ENCODE measurements around the gene SND1. TPM values are rescaled to one million over a fixed set of nuclear protein-coding genes. Genes with fewer than 3 reads are reported as not detected.

SND1 gene
- total and polyA plus RNA-seq, 2 donors: 55.1 to 104 TPM

- Histone ChIP-seq H3K4me3 (ENCODE audit: low read length in 2 of 2) (no peak overlapping the region), H3K27me3 (ENCODE audit: control insufficient read depth in 2 of 2, insufficient read depth in 1 of 2, low read length in 1 of 2) (no peaks in the 10 kb centered on the region), H3K9me3 (ENCODE audit: control insufficient read depth in 2 of 2, insufficient read depth in 1 of 2, low read length in 1 of 2) (no peaks in the 10 kb centered on the region), H3K4me1 (ENCODE audit: control insufficient read depth in 2 of 2, insufficient read depth in 2 of 2, low read length in 2 of 2) (peaks cover 21 to 41% of the 10 kb centered on the region in 2 donors), H3K27ac (ENCODE audit: low read depth in 1 of 2, low read length in 1 of 2) (no peak overlapping the region), H3K36me3 (ENCODE audit: control insufficient read depth in 2 of 2, insufficient read depth in 2 of 2, low read length in 1 of 2) (peaks cover 0 to 3% of the 10 kb centered on the region in 2 donors)
- DNase-seq (ENCODE audit: low read depth in 6 of 9, low spot score in 9 of 9): no peak
- 86% methylated on average over 1 of the region's 1 CpG for WGBS
These were observed 405.9 kb downstream of the SND1 start for GRCh38 chr7:128057909-128058308.

GRCh38 chr7:128059143-128059988 lies 407.4 kb downstream of the SND1 start:
- H3K27ac ChIP-seq (ENCODE audit: low read depth in 1 of 2, low read length in 1 of 2): peak overlapping the region; percentile 55 to 76
- peaks cover 18 to 38% of the 10 kb centered on the region in 2 donors for H3K4me1 ChIP-seq (ENCODE audit: control insufficient read depth in 2 of 2, insufficient read depth in 2 of 2, low read length in 2 of 2)
- no peaks in the 10 kb centered on the region for H3K27me3 ChIP-seq (ENCODE audit: control insufficient read depth in 2 of 2, insufficient read depth in 1 of 2, low read length in 1 of 2)
- H3K4me3 ChIP-seq (ENCODE audit: low read length in 2 of 2): no peak overlapping the region
- H3K9me3 ChIP-seq (ENCODE audit: control insufficient read depth in 2 of 2, insufficient read depth in 1 of 2, low read length in 1 of 2): no peaks in the 10 kb centered on the region
- DNase-seq (ENCODE audit: low read depth in 6 of 9, low spot score in 9 of 9): peak; percentile 26 to 89 (median 69)
- WGBS: 66% methylated on average over 7 of the region's 7 CpGs
- peaks cover 3 to 5% of the 10 kb centered on the region in 2 donors for H3K36me3 ChIP-seq (ENCODE audit: control insufficient read depth in 2 of 2, insufficient read depth in 2 of 2, low read length in 1 of 2)

- Histone ChIP-seq H3K27ac (ENCODE audit: low read depth in 1 of 2, low read length in 1 of 2) (peak overlapping the region in 1 of 2 donors; percentile 46), H3K4me1 (ENCODE audit: control insufficient read depth in 2 of 2, insufficient read depth in 2 of 2, low read length in 2 of 2) (peaks cover 18 to 38% of the 10 kb centered on the region in 2 donors), H3K9me3 (ENCODE audit: control insufficient read depth in 2 of 2, insufficient read depth in 1 of 2, low read length in 1 of 2) (no peaks in the 10 kb centered on the region), H3K4me3 (ENCODE audit: low read length in 2 of 2) (no peak overlapping the region), H3K27me3 (ENCODE audit: control insufficient read depth in 2 of 2, insufficient read depth in 1 of 2, low read length in 1 of 2) (no peaks in the 10 kb centered on the region), H3K36me3 (ENCODE audit: control insufficient read depth in 2 of 2, insufficient read depth in 2 of 2, low read length in 1 of 2) (peaks cover 3 to 5% of the 10 kb centered on the region in 2 donors)
- no peak for DNase-seq (ENCODE audit: low read depth in 6 of 9, low spot score in 9 of 9)
- WGBS: 96% methylated on average over 3 of the region's 3 CpGs
These were observed 408.0 kb downstream of the SND1 start for GRCh38 chr7:128060018-128060417.

GRCh38 chr7:128063088-128063487 lies 411.1 kb downstream of the SND1 start:
- H3K4me1 ChIP-seq (ENCODE audit: control insufficient read depth in 2 of 2, insufficient read depth in 2 of 2, low read length in 2 of 2): peaks cover 18 to 42% of the 10 kb centered on the region in 2 donors
- H3K27me3 ChIP-seq (ENCODE audit: control insufficient read depth in 2 of 2, insufficient read depth in 1 of 2, low read length in 1 of 2): no peaks in the 10 kb centered on the region
- no peak overlapping the region for H3K4me3 ChIP-seq (ENCODE audit: low read length in 2 of 2)
- peaks cover 3 to 5% of the 10 kb centered on the region in 2 donors for H3K36me3 ChIP-seq (ENCODE audit: control insufficient read depth in 2 of 2, insufficient read depth in 2 of 2, low read length in 1 of 2)
- H3K9me3 ChIP-seq (ENCODE audit: control insufficient read depth in 2 of 2, insufficient read depth in 1 of 2, low read length in 1 of 2): no peaks in the 10 kb centered on the region
- WGBS: 98% methylated on average over 8 of the region's 8 CpGs
- H3K27ac ChIP-seq (ENCODE audit: low read depth in 1 of 2, low read length in 1 of 2): no peak overlapping the region
- no peak for DNase-seq (ENCODE audit: low read depth in 6 of 9, low spot score in 9 of 9)

- 97% methylated on average over 7 of the region's 7 CpGs for WGBS
- Histone ChIP-seq H3K27ac (ENCODE audit: low read depth in 1 of 2, low read length in 1 of 2) (no peak overlapping the region), H3K9me3 (ENCODE audit: control insufficient read depth in 2 of 2, insufficient read depth in 1 of 2, low read length in 1 of 2) (no peaks in the 10 kb centered on the region), H3K4me3 (ENCODE audit: low read length in 2 of 2) (no peak overlapping the region), H3K27me3 (ENCODE audit: control insufficient read depth in 2 of 2, insufficient read depth in 1 of 2, low read length in 1 of 2) (no peaks in the 10 kb centered on the region), H3K36me3 (ENCODE audit: control insufficient read depth in 2 of 2, insufficient read depth in 2 of 2, low read length in 1 of 2) (peaks cover 2 to 5% of the 10 kb centered on the region in 2 donors), H3K4me1 (ENCODE audit: control insufficient read depth in 2 of 2, insufficient read depth in 2 of 2, low read length in 2 of 2) (peaks cover 0 to 24% of the 10 kb centered on the region in 2 donors)
- DNase-seq (ENCODE audit: low read depth in 6 of 9, low spot score in 9 of 9): no peak
These were observed 413.9 kb downstream of the SND1 start for GRCh38 chr7:128065872-128066271.

GRCh38 chr7:128066395-128066794 lies 414.4 kb downstream of the SND1 start:
- 97% methylated on average over 10 of the region's 10 CpGs for WGBS
- peaks cover 0 to 5% of the 10 kb centered on the region in 2 donors for H3K36me3 ChIP-seq (ENCODE audit: control insufficient read depth in 2 of 2, insufficient read depth in 2 of 2, low read length in 1 of 2)
- H3K27ac ChIP-seq (ENCODE audit: low read depth in 1 of 2, low read length in 1 of 2): no peak overlapping the region
- H3K4me3 ChIP-seq (ENCODE audit: low read length in 2 of 2): no peak overlapping the region
- no peaks in the 10 kb centered on the region for H3K9me3 ChIP-seq (ENCODE audit: control insufficient read depth in 2 of 2, insufficient read depth in 1 of 2, low read length in 1 of 2)
- no peaks in the 10 kb centered on the region for H3K27me3 ChIP-seq (ENCODE audit: control insufficient read depth in 2 of 2, insufficient read depth in 1 of 2, low read length in 1 of 2)
- DNase-seq (ENCODE audit: low read depth in 6 of 9, low spot score in 9 of 9): no peak
- H3K4me1 ChIP-seq (ENCODE audit: control insufficient read depth in 2 of 2, insufficient read depth in 2 of 2, low read length in 2 of 2): peaks cover 0 to 23% of the 10 kb centered on the region in 2 donors

GRCh38 chr7:128066858-128067257 lies 414.9 kb downstream of the SND1 start:
- no peaks in the 10 kb centered on the region for H3K27me3 ChIP-seq (ENCODE audit: control insufficient read depth in 2 of 2, insufficient read depth in 1 of 2, low read length in 1 of 2)
- peaks cover 0 to 5% of the 10 kb centered on the region in 2 donors for H3K36me3 ChIP-seq (ENCODE audit: control insufficient read depth in 2 of 2, insufficient read depth in 2 of 2, low read length in 1 of 2)
- peaks cover 0 to 27% of the 10 kb centered on the region in 2 donors for H3K4me1 ChIP-seq (ENCODE audit: control insufficient read depth in 2 of 2, insufficient read depth in 2 of 2, low read length in 2 of 2)
- 86% methylated on average over 5 of the region's 5 CpGs for WGBS
- no peak for DNase-seq (ENCODE audit: low read depth in 6 of 9, low spot score in 9 of 9)
- no peak overlapping the region for H3K4me3 ChIP-seq (ENCODE audit: low read length in 2 of 2)
- no peak overlapping the region for H3K27ac ChIP-seq (ENCODE audit: low read depth in 1 of 2, low read length in 1 of 2)
- no peaks in the 10 kb centered on the region for H3K9me3 ChIP-seq (ENCODE audit: control insufficient read depth in 2 of 2, insufficient read depth in 1 of 2, low read length in 1 of 2)

- 76% methylated on average over 5 of the region's 5 CpGs for WGBS
- Histone ChIP-seq H3K9me3 (ENCODE audit: control insufficient read depth in 2 of 2, insufficient read depth in 1 of 2, low read length in 1 of 2) (no peaks in the 10 kb centered on the region), H3K27ac (ENCODE audit: low read depth in 1 of 2, low read length in 1 of 2) (no peak overlapping the region), H3K36me3 (ENCODE audit: control insufficient read depth in 2 of 2, insufficient read depth in 2 of 2, low read length in 1 of 2) (peaks cover 0 to 5% of the 10 kb centered on the region in 2 donors), H3K27me3 (ENCODE audit: control insufficient read depth in 2 of 2, insufficient read depth in 1 of 2, low read length in 1 of 2) (no peaks in the 10 kb centered on the region), H3K4me3 (ENCODE audit: low read length in 2 of 2) (no peak overlapping the region), H3K4me1 (ENCODE audit: control insufficient read depth in 2 of 2, insufficient read depth in 2 of 2, low read length in 2 of 2) (peaks cover 0 to 30% of the 10 kb centered on the region in 2 donors)
- no peak for DNase-seq (ENCODE audit: low read depth in 6 of 9, low spot score in 9 of 9)
These were observed 416.0 kb downstream of the SND1 start for GRCh38 chr7:128067983-128068382.

- Histone ChIP-seq H3K27ac (ENCODE audit: low read depth in 1 of 2, low read length in 1 of 2) (no peak overlapping the region), H3K9me3 (ENCODE audit: control insufficient read depth in 2 of 2, insufficient read depth in 1 of 2, low read length in 1 of 2) (no peaks in the 10 kb centered on the region), H3K36me3 (ENCODE audit: control insufficient read depth in 2 of 2, insufficient read depth in 2 of 2, low read length in 1 of 2) (no peaks in the 10 kb centered on the region), H3K4me1 (ENCODE audit: control insufficient read depth in 2 of 2, insufficient read depth in 2 of 2, low read length in 2 of 2) (peaks cover 0 to 30% of the 10 kb centered on the region in 2 donors), H3K27me3 (ENCODE audit: control insufficient read depth in 2 of 2, insufficient read depth in 1 of 2, low read length in 1 of 2) (no peaks in the 10 kb centered on the region), H3K4me3 (ENCODE audit: low read length in 2 of 2) (no peak overlapping the region)
- no peak for DNase-seq (ENCODE audit: low read depth in 6 of 9, low spot score in 9 of 9)
- 98% methylated on average over 8 of the region's 8 CpGs for WGBS
These were observed 416.8 kb downstream of the SND1 start for GRCh38 chr7:128068785-128069184.

Data from thymus (tissue), 11 donors.